Hippocampal formation (tissue), 2 donors: ENCODE measurements around the gene TMEM61.
"Not testable (repeated sequence)": the region's sequence is repeated elsewhere in the genome, so short reads cannot be mapped to it uniquely, and the experiment has no call there.

Source experiments
- DNase-seq, 2 donors: peaks; one replicate each; lab custom pipeline; 2025; lab: John Stamatoyannopoulos, UW

TMEM61 gene

GRCh38 chr1:54980528-54981241 is at the start of gene TMEM61:
Gene TMEM61, plus strand, starts transcription at chr1:54980628. Its CDS starts 438 bp downstream, at chr1:54981066.
- no peak for DNase-seq

- DNase-seq, result no peak
Observed at GRCh38 chr1:54931275-54931840, 49.1 kb upstream of the TMEM61 start.

GRCh38 chr1:54934081-54934480 is 46.3 kb upstream of the TMEM61 start:
- not testable (repeated sequence) for DNase-seq

DNA sequence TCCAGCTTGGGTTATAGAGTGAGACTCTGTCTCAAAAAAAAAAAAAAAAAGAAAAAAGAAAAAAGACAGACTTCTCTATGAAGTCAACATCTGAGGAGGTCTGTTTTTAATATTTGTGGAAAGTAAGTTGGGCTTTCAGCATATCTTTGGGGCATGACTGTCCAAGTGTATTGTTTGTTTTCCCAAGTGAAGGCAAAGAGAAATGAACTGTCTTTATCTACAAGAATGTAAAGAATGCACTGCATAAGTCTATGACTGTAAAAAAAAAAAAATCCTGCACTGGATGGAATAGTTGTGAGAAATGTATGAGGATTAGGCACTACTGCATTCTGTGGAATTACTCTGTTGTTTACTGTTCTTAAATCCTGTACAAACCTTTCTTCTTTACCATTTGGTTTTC is 45.6 kb upstream of the TMEM61 start:
- DNase-seq, result no peak

GRCh38 chr1:54936791-54937190 is 43.6 kb upstream of the TMEM61 start:
- DNase-seq, result no peak

DNA sequence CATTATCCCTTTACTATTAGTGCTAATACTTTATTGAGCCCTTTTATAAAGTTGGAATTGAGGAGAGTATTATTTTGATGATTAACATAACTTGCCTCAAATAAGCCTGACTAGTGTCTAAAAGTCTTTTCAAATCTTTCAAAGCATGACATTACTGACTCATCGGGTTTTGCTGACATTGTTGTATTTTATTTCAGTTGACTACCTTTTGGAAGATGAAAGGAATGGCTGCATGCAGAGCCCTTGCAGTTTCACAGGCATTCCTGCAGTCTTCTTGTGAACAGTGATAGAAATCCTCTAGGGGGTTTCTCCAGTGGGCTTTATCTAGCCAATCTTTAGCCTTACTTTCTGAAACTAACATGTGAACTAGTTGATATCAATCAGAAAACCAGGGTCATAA is 43.0 kb upstream of the TMEM61 start:
- DNase-seq, result no peak

GRCh38 chr1:54938955-54939354 is 41.5 kb upstream of the TMEM61 start:
- DNase-seq, result not testable (repeated sequence)

DNA sequence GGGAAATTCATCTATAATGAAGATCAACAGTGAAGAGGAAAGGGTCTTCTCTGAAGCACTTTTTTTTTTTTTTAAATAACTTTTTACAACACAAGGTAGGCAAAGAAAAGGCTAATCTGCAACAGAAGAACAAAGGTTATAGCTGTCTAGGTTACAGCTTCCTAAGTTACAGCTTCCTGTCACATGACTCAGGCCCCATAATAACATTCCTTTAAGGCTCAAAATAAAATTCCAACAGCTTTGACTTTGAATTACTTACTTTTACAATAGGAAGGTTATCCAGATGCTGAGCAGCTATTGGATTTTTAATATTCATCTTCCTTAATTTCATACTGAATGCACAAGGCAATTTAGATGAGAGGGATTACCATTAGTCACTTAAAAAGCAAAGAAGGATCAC is 40.4 kb upstream of the TMEM61 start:
- no peak for DNase-seq

- DNase-seq, result no peak
Observed at GRCh38 chr1:54942976-54943375, 37.5 kb upstream of the TMEM61 start.

DNA sequence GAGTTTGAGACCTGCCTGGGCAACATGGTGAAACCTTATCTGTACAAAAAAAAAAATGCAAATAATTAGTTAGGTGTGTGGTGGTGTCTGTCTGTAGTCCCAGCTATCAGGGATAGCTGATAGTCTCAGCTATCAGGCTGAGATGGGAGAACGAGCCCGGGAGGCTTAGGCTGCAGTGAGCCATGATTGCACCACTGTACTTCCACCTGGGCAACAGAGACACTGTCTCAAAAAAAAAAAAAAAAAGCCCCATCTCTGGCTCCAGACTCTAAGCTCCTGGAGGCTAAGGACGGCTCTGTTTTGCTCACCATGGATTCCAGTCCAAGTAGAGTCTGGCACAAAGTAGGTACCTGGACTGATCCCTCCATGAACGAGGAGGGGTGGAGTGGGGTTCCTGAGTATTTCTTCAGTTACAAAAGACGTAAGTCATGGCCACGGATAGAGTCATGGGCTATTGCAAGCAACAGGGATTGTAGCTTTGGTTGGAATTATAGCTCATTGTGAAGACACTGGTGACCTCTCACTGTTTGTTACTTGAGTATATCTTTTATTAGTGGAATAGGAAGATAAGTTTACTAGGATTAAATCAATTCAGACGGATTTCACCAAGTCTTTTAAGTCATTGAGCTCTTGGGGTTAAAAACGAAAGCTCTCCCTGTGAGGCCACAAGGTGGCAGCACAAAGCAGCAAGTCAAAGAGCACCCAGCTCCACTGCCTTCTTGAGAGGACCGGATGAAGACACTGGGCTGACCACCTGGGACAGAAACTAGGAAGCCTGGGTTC is 35.6 kb upstream of the TMEM61 start:
- DNase-seq, result peak; percentile 67 to 69

GRCh38 chr1:54945393-54945936 is 35.0 kb upstream of the TMEM61 start:
- DNase-seq, result no peak

- no peak for DNase-seq
Observed at GRCh38 chr1:54947540-54947939, 32.9 kb upstream of the TMEM61 start.

- no peak for DNase-seq
Observed at GRCh38 chr1:54949053-54949452, 31.4 kb upstream of the TMEM61 start.

DNA sequence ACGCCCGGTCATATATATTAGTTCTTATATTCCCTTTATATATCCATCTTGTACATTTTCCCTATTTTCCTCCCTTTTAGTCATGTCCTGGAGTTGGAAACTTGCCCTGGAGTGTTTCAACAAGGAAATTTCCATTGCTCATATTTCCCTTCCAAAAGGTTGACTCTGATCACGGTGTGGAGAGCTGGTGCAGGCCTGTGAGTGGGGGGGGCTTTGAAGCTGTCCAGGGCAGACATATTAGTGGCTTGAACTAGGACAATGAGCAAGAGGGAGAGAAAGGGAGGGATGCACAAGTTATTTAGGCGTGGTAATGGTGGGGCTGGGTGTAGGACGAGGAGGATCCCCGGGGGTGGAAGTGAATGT is 30.4 kb upstream of the TMEM61 start:
- no peak for DNase-seq

DNA sequence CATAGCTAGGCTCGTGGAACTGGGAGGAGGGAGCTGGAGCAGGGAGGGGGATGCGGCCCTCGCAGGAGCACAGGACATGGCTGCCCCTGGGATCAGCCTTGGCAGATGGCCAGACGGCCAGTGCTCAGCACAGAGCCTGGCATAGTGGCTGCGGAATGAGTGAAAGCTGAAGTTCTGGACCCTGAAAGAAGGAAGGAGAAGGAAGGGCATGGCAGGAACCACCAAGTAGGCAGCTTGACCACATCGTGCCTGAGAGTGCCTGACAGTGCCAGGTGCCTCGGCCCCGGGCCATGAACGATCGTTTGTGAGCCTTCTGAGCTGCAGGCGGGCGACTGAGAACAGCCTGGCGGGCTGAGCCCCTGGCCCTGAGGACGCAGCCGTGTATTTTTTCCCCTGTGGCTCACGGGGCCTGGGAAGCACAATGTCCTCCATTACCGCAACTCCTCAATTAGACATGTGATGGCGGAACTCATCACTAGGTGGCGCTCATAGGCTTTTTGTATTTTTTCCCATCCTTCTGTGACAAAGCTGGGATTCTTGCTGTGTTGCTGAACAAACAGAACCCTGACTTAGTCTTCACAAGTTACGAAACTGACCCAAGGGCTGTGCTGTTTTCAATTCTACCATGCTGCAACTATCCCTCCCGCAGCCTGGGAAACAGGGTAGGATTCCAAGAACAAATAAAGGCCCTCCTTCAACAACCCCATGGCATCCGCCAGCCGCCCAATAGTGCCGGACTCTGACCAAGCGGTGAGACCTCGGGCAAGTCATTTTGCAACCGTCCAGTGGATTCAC is 29.9 kb upstream of the TMEM61 start:
- peak; percentile 78 to 87 for DNase-seq

DNA sequence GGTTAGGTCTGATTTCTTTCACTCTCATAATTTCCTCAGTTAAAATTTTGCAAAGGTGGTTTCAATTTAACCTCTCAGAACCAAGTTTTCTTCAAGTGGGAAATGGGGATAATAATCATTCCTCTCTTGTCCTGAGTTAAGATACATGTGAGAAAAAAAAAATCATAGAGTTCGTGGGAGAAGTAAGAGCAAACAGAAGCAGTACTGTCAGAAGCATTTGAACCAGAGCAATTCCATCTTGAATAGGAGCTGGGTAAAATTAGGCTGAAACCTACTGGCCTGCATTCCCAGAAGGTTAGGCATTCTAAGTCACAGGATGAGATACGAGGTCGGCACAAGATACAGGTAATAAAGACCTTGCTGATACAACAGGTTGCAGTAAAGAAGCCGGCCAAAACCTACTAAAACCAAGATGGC is 28.6 kb upstream of the TMEM61 start:
- no peak for DNase-seq

DNA sequence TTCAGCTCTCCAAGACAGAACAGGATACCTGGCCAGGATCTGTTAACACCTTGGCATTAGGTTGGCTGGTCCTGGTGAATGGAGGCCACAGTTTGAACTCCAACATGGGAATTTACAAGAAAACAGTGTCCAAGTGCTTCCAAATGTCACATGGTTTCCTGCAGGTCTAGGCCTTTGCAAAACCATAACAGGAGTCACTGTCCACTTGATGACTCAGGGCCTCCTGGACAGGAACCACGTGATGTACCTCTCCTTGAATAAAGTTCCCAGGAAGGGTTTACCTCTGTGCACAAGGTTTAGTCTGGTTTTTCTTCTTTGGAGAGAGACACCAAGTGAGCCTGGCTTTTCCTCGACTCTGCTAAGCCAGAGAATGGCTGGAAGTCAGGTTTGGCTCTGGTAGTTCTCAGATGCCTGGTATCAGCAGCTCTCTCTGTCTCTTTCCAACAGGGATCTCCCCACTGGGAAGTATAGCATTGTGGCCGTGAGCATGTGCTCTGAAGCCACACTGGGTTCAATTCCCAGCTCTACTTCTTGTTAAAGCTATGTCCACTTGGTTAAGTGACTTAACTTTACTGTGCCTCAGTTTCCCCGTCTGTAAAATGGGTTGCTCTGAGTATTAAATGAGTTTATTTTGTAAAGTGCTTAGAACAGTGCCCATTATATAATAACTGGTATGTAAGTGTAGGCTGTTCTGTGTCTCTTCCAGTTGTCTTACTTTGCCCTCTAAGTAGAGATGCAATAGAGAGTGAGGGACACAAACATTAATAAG is 27.3 kb upstream of the TMEM61 start:
- no peak for DNase-seq

GRCh38 chr1:54953846-54954245 is 26.6 kb upstream of the TMEM61 start:
- DNase-seq, result no peak

DNA sequence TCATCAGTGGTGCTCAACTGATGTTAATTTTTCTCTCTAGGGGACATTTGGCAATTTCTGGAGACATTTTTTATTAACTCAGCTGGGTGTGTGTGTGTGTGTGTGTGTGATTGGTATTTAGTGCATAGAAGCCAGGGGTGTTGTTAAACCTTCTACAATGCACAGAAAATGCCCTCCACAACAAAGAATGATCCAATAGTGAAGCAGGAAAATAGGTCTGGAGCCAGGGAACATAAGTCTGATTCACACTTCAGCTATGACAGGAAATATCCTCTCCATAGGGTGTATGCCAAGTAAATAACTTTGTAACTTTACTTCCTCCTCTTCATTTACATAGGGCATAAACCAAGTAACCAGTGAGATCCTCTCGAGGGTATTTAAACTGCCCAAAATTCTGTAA is 25.1 kb upstream of the TMEM61 start:
- no peak for DNase-seq

GRCh38 chr1:54956726-54957125 is 23.7 kb upstream of the TMEM61 start:
- DNase-seq, result no peak

DNA sequence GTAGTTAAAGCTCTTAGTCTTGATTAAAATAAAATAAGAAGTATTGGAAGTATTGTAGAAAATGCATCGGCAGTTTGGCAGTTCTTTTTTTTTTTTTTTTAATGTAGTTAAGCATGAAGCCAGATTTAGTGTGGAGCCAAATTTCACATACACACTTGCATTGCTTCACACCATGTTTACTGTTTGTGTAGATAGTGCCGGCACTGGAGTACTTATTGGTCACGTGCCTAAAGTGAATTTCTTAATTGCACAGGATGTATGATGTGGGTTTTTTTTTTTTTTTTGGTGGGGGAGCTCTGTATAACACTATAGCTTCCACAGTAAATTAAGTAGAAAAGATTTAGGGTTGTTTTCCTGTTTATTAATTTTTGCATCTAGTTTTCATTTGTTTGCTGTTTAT is 21.2 kb upstream of the TMEM61 start:
- no peak for DNase-seq
